Kidney tubule cell (primary cell): ENCODE data around the gene TMCC2.
A peak's percentile ranks its signal among the peaks of the same experiment; 100 is the strongest.
"Not testable (repeated sequence)": the region's sequence is repeated elsewhere in the genome, so short reads cannot be mapped to it uniquely, and the experiment has no call there.

Experiments
- DNase-seq: peaks from one replicate; pipeline ENCODE4 v3.0.0-alpha.2; 2018; ENCODE audit warnings: low spot score

The TMCC2 gene, protein sequence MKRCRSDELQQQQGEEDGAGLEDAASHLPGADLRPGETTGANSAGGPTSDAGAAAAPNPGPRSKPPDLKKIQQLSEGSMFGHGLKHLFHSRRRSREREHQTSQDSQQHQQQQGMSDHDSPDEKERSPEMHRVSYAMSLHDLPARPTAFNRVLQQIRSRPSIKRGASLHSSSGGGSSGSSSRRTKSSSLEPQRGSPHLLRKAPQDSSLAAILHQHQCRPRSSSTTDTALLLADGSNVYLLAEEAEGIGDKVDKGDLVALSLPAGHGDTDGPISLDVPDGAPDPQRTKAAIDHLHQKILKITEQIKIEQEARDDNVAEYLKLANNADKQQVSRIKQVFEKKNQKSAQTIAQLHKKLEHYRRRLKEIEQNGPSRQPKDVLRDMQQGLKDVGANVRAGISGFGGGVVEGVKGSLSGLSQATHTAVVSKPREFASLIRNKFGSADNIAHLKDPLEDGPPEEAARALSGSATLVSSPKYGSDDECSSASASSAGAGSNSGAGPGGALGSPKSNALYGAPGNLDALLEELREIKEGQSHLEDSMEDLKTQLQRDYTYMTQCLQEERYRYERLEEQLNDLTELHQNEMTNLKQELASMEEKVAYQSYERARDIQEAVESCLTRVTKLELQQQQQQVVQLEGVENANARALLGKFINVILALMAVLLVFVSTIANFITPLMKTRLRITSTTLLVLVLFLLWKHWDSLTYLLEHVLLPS

DNA sequence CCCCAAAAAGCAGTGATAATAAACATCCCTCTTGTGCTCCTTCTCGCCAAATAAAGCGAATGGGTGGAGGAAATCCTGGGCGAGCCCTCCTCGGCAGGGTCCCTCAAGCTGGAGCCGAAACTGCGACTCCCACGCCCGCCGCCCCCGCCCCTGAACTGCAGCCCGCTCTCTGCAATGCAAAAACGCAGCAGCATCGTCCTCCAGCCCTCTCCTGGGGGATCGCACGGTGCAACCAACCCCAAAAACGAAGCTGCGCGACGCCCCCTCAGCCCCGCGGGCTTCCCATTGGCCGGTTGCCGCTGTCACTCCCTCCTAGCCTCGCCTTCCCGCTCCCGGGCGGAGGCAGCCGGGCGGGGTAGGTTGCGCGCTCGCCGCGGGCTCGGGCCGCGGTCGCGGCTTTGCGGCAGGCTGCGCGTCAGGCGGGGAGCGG is at the start of gene TMCC2:
TSS of gene TMCC2 (plus strand) at position 363 of the 430 bp plus-strand sequence. CDS start 619 bp downstream, outside the sequence.
- DNase-seq = peak; percentile 82

DNA sequence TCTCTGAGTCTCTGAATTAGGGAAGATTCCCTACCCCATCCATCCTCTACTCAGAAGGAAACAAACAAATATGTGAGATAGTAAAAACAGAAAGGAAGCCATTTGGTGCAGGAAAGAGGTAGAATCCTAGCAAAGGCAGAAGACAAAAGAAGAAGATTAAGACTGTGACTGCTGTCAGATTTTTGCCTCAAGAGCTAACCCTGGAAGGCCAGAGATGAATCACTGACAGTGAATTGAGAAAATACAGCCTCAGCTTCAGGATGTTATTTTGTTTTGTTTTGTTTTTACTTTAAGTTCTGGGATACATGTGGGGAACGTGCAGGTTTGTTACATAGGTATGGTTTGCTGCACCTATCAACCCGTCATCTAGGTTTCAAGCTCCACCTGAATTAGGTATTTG is 47.9 kb upstream of the TMCC2 start:
- no peak for DNase-seq

DNA sequence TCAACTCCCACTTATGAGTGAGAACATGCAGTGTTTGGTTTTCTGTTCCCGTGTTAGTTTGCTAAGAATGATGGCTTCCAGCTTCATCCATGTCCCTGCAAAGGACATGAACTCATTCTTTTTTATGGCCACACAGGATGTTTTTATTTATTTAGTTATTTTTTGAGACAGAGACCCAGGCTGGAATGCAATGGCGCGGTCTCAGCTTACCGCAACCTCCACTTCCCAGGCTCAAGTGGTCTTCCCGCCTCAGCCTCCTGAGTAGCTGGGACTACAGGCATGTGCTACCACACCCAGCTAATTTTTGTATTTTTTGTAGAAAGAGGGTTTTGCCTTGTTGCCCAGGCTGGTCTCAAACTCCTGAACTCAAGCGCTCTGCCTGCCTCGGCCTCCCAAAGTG is 47.4 kb upstream of the TMCC2 start:
- DNase-seq = not testable (repeated sequence)

DNA sequence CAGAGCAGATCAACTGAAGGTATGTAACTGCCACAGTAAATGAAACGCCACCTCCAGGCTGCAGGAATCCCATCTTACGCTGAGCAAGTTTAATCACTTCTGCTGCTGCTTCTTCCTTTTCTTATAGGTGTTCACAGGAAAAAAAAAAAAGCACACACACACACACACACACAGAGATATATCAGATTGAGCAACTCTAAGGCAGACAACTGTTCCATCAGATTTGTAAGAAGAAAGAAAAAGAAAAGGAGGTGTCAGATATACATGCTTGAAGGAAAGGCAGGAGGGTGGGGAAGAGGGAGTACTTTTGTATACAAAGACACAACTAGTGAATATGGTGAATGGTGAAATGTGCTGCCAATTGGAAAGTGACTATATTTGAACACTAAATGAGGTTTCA is 44.8 kb upstream of the TMCC2 start:
- DNase-seq = no peak

DNA sequence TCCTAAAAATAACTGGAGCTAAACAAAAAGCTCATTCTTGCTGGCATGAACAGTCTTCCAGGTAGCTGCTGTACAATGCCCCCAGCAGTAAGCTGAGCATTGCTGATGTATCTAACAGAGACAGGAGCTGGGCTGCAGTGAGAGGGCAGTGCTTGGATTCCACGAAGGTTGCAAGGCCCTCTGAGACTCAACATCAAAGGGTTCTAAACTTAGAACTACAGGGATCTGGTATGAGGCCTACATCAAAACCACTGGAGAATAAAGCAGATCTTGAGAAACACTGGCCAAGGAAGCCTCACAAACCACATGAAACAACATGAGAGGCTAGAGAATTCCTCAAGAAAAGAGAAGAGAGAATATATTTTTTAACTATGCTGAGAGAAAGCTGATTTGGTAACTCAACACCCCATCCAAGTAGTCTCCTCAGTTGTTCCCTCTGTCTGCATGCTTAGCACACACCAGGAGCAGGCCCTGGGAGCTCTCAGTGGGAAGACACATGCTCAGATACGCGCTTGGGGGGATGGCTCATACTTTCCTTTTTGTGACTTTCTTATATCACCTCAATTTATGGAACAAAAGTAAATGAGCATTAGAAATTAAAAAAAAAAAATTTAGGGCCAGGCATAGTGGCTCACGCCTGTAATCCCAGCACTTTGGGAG is 43.9 kb upstream of the TMCC2 start:
- no peak for DNase-seq

DNA sequence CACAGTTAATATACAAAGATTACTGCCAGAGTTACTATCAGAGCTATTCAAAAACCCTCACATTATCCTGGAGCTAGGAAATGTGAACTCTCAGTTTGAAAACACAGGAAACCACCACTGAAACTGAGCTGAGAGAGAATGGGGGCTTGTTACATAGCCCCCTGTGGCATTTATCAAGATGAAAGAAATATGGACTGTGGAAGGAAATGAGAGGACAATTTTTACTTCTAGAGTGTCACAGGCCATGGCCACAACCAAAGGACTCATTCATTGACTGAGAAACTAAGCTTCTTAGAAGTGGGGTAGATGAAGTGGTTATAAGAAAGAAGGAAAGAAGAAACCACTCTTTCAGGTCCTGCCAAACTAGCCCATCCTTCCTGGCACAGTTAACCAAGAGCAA is 41.6 kb upstream of the TMCC2 start:
- DNase-seq = no peak

DNA sequence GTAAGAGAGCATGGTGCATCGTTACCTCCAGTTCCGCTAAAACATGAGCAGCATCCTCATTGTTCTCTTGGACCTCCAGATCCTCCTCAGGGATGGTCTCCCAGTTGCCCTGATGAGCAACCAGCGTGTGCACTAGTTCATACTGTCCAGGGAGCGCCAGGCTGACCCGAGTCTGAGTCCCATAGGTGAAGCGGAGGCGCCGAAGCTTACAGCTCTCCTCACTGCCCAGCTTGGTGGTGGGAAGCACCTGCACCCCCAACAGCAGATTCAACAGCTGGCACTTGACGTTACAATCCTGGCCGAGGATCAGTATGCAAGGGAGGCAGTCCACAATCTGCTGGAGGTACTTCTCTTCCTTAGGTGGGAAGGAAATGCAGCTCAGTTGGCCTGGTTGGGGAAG is 40.3 kb upstream of the TMCC2 start:
- no peak for DNase-seq

DNA sequence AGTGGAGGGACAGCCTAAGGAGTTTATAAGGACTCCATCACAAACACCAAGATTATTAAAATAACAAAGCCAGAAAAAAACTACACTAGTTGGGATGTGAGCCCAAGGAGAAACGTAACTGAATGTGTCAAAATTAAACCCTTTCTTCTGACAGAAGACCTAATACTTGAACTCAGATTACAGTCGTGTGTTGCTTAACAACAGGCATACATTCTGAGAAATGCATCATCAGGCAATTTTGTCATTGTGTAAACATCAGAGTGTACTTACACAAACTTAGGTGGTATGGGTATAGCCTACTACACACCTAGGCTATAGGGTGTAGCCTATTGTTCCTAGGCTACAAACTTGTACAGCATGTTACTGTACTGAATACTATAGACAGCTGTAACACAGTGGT is 39.6 kb upstream of the TMCC2 start:
- DNase-seq = no peak

DNA sequence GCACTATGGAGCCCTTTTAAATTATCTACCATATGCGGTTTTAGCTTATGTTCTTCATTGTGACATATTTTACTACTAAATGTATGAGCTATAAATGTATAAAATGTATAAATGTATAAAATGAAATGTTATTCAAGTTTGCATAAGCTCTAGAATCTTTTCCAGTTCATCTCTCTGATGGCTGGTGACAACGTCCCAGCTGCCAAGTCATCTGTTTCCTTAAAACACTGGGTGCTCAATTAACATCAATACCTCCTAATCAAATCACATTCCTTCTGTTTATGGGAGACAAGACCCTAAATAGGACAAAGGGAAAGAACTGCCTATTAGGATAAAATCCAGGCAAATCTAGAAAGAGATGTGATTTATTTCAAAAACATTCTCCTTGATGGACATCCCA is 39.1 kb upstream of the TMCC2 start:
- no peak for DNase-seq

DNA sequence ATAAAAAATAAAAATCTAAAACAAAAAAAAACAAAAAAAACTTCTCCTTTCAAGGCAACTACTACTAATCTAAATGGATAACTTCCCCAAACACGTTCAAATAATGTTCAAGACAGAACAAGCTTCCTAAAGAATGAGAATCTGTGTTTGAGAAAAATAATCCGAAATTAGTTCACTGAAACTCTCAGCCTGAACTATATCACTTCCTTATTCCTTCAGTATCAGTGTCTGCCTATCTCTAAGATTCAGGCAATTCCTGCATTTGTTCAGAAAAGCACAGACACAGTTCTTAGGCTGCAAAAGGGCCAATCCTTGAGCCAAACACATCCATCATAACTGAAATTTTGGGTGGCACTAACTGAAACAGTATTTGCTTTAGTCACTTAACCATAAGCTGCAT is 38.6 kb upstream of the TMCC2 start:
- DNase-seq = no peak

DNA sequence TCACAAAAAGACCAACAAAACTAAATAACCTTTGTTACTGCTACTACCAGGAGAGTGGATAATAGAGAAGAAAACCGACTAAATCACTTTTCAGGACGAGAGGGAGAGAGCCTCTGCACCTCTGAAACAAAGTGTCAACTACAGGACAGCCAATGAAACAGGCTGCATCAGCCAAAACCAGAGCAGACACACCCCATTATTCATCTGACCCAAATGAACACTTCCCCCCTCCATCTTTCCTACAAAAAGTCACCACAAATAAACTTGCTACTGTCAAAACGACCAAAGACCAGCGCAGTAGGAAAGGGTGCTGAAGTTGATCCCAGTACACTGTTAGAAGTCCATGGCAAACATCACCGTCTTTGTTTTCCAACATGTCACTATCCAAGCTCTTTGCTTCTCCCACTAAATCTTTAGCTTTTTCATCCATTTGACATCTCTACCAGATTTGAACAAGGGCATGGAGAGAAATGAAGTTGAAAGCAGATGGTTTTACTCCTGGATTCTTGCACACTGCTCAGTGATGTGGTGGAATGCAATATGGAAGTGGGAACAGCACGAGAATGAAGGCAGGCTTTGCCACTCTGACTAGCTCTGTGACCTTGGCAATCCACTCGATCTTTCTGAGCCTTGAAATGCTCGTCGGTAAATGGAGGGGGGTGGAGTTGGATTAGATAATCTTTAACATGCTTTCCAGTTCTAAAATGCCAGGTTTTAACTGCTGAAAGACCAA is 36.7 kb upstream of the TMCC2 start:
- peak; percentile 49 for DNase-seq

DNA sequence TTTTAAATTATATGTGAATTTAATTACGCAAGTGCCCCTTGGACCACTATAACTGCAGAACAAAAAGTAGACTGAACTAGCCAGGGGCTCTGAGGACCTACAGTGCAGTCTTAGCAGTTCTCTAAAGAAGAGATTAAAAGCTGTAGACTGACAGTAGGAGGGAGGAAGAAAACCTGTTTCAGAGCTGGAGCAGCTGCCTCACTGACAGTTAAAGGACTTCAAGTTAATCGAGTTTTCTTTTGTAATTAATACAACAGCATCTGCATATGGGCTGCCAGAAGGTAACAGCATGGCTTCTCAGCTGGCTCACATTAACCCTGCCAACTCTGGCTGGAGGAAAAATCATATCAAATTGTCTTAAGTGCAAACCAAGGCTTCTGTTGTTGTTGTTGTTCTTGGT is 36.1 kb upstream of the TMCC2 start:
- no peak for DNase-seq

DNA sequence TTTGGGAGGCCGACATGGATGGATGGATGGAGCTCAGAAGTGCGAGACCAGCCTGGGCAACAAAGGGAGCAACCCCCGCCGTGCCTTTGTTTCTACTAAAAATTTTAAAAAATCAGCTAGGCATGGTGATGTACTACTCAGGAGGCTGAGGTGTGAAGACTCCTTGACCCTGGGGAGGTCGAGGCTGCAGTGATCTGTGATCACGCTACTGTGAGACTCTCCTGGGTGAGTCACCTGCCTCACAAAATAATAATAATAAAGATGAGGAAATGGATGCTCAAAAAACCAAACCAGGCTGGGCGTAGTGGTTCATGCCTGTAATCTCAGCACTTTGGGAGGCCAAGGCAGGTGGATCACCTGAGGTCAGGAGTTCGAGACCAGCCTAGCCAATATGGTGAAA is 35.5 kb upstream of the TMCC2 start:
- DNase-seq = peak; percentile 43

DNA sequence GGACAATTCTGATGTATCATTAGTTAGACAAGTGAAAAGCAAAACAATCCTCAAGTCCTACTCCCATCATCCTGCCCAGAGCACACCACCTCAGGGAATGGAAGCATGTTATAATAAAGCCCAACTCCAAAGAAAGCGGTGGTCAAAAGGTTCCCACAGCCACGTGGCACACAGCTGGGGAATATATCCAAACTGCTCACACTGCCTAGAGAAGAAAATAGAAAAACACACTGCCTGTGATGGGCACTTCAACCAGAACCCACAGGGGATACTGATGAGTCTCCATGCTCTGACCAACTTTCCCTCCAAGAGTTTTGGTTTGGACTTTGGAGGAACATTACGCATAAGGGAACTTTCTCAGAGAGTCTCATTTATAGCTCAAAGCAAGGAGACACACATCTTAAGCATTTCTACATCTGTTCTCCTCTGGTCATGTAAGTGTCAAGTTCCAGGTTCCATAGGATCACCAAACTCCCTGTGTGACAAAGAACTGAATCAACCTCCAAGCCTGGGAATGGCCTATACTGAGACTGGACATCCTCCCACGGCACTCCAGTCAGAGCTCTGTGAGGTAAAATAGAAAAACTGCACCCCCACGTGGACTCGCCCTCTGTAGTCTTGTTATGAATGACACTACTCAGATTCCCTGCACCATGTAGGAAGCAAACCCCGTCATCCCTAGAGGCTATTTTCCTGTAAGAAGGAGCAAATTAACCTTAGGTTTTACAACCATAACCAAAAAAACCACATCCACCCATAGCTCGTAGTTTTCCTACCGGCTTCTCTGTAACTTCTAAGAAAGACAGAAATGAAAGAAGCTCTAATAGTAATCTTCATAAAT is 28.4 kb upstream of the TMCC2 start:
- no peak for DNase-seq

DNA sequence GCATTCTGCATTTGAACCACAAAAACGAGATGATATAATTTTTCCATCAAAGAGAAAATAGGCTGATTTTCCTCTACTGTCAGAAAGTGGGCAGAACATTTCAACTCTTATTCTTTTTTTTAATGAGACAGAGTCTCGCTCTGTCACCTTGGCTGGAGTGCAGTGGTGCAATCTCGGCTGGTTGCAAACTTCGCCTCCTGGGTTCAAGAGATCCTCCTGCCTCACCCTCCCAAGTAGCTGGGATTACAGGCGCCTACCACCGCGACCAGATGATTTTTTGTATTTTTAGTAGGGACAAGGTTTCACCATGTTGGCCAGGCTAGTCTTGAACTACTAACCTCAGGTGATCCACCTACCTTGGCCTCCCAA is 27.8 kb upstream of the TMCC2 start:
- DNase-seq = no peak

DNA sequence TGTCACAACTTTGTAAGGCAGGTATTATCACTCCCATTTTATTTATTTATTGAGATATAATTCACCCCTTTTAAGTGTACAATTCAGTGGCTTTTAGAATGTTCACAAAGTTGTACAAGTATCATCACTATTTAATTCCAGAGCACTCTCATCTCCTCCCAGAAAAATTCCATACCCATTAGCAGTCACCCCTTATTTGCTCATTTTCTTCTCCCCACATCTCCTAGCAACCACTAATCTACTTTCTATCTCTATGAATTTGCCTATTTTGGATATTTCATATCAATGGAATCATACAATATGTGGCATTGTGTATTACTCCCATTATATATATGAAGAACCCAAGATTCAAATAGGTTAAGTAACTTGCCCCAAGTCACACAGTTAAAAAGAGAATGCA is 23.2 kb upstream of the TMCC2 start:
- peak; percentile 19 for DNase-seq

DNA sequence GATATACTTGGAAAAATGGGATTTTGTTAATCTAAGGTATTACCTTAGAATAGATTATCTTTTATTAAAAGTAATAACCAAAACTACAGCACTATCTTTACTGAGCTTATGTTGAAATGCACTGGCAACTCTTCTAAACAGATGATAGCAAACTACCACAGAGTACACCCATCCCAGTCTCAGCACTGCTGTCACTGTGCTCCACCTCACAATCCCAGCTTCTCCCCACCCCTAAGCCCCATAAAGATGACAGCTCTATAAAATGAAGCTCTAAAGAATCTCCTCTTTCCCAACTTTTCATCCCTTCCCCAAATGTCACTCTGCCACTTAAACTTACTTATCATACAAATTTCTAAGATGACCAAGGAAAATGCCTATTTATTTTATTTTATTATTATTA is 22.7 kb upstream of the TMCC2 start:
- no peak for DNase-seq

DNA sequence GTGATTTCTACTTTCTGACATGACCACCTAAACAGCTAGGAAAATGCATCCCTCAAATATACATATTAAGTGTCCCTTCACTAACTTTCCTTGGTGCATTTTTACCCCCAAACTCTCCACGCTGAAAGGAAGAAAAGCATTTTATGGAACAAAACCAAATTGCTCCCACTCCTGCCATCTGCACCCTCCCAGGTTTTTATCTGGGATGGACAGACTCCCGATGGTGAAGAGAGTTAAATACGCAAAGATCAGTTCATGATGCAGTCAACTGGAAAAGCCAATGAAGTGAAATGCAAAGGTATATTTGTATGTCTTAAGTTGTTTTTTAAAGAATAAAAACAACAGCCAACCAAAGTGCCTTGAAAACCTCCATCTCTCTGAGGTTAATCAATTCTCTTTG is 18.9 kb upstream of the TMCC2 start:
- DNase-seq = no peak

DNA sequence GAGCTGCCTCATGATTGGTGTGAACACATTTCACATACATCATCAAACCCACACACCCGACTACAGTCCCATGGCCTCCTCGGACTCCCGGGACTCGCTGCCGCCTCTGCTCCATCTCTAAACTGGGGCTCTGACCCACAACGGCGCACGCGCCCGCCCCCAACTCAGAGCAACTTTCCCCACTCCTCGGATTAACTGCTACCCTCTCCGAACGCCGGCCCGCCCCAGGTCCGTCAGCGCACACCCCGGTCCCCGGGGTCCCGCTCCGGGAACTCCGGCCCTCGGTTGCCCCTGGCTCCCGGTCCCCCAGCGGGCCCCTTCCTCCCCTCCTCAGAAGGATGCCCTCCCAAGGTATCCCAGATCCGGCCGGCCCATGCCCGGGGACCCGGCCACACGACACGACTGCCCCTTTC is 17.0 kb upstream of the TMCC2 start:
- peak; percentile 15 for DNase-seq

DNA sequence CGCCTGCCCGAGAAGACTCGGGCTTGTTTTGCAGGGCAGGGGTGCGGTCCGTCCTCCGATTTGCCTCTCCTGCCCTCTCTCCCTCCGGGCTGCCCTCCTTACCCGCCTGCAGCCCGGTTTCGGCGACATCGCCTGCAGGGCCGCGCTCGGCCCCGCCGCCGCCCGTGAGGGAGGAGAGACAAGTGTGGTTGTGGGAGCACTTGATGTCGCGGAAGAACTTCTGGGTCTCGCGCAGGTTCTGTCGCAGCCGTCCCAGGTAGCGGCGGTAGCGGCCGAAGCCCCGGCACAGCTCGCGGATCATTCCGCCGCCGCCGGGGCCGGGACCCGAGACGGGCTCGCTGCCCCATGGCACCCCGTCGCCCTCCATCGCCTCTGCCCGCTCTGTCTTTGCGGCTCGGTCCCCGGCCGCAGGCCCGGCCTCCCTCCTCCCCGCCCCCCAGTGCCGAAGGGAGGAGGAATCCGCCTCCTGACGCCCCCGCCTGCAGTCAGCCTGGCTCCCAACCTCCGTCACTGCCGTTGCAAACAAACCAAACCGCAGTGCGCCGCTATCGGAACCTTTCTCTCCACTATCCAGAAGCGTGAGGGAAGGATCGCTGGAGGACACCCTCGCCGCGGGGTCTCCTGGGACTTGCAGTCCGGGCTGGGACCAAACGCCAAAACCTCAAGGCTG is 16.4 kb upstream of the TMCC2 start, which contains the start of gene DSTYK:
TSS of gene DSTYK (minus strand) at position 534 of the 670 bp plus-strand sequence. CDS start at position 367, 167 bp downstream.
- DNase-seq = peak; percentile 95
